HepG2 (cell line): Measurements from ENCODE around the gene RREB1. TPM values are rescaled to one million over a fixed set of nuclear protein-coding genes. Genes with fewer than 3 reads are reported as not detected.

Experiments used
- CBX1 ChIP-seq: IDR thresholded peaks from one replicate; pipeline ENCODE4 v1.6.1; 2016; ENCODE audit warnings: antibody characterized with exemption, low read depth
- CSRNP1 ChIP-seq: sonication (generic); formaldehyde crosslinking; IDR thresholded peaks from 2 replicates; pipeline ENCODE4 v1.8.1; 2023; ENCODE audit warnings: mild to moderate bottlenecking, missing genetic modification reagents
- ETV5 ChIP-seq: IDR thresholded peaks from 2 replicates; pipeline ENCODE4 v1.6.1; 2018; ENCODE audit warnings: missing biosample characterization, missing genetic modification reagents, inconsistent platforms, borderline replicate concordance
- FOXP4 ChIP-seq: sonication (generic); formaldehyde crosslinking; IDR thresholded peaks from 2 replicates; pipeline ENCODE4 v1.4.0; 2020; ENCODE audit warnings: missing genetic modification reagents
- GABPA ChIP-seq, 2 experiments: IDR thresholded peaks; 2 replicates each; pipeline ENCODE4 v1.6.1; 2011 to 2016; ENCODE audit warnings: low read depth in 2 of 2, low read length in 1 of 2, missing biosample characterization in 1 of 2, missing genetic modification characterization in 1 of 2
- HBP1 ChIP-seq: IDR thresholded peaks from 2 replicates; pipeline ENCODE4 v1.6.1; 2016; ENCODE audit warnings: low read depth, control low read depth
- HDAC1 ChIP-seq: sonication (generic); formaldehyde crosslinking; IDR thresholded peaks from 2 replicates; pipeline ENCODE4 v1.5.1; 2020; ENCODE audit warnings: mild to moderate bottlenecking, missing genetic modification reagents
- MED1 ChIP-seq: sonication (generic); formaldehyde crosslinking; IDR thresholded peaks from 2 replicates; pipeline ENCODE4 v1.4.0; 2020; ENCODE audit warnings: missing genetic modification reagents
- MXD3 ChIP-seq: IDR thresholded peaks from 2 replicates; pipeline ENCODE4 v1.6.1; 2016; ENCODE audit warnings: mild to moderate bottlenecking, missing biosample characterization, missing genetic modification reagents
- TBX2 ChIP-seq: sonication (generic); formaldehyde crosslinking; IDR thresholded peaks from 2 replicates; pipeline ENCODE4 v1.5.0; 2020; ENCODE audit warnings: missing genetic modification reagents, mild to moderate bottlenecking, borderline replicate concordance
- ZNF639 ChIP-seq: conservative IDR thresholded peaks from 2 replicates; pipeline ENCODE4 v1.6.1; 2018; ENCODE audit warnings: missing genetic modification reagents
- ZNF644 ChIP-seq: IDR thresholded peaks from 2 replicates; pipeline ENCODE4 v1.6.1; 2016; ENCODE audit warnings: low read depth
- ZNF687 ChIP-seq: sonication (generic); formaldehyde crosslinking; IDR thresholded peaks from 2 replicates; pipeline ENCODE4 v1.5.1; 2020; ENCODE audit warnings: mild to moderate bottlenecking, missing genetic modification reagents, moderate library complexity
- ZNF709 ChIP-seq: sonication (generic); formaldehyde crosslinking; IDR thresholded peaks from 2 replicates; pipeline ENCODE4 v1.5.0; 2020; ENCODE audit warnings: mild to moderate bottlenecking, missing genetic modification reagents
- polyA plus RNA-seq, 8 experiments: library from polyadenylated mRNA; depleted of rRNA in 3 of 8; stranded (reverse) in 7 of 8; unstranded in 1 of 8; fragments of >200 nt; fragmentation: Illumina TruSeq in 4 of 8; extraction: Trizol in 4 of 8; gene quantifications; 2 replicates each; pipeline versions ENCODE4 v1.2.1 to v1.2.3, GENCODE V29; 2011 to 2016; ENCODE audit warnings: low read depth in 4 of 8, missing spikeins in 1 of 8, mixed read lengths in 1 of 8; ENCODE audit not compliant: insufficient read depth in 1 of 8
- total RNA-seq, 5 experiments: library from RNA; depleted of rRNA; stranded (reverse); fragments of >200 nt; fragmentation: Illumina TruSeq; extraction: Trizol; gene quantifications; 2 replicates each; pipeline ENCODE4 v1.2.3, GENCODE V29; 2016; ENCODE audit warnings: low read depth in 1 of 5

RREB1 gene
- total and polyA plus RNA-seq, 2 of the 13 experiments (the other 11 are each of a cell fraction or from before 2014, with no cell fraction given) = 6.1 to 23.2 TPM

GRCh38 chr6:7200598-7201443 lies 93.1 kb downstream of the RREB1 start (continued):
- TF ChIP-seq ZNF687 (CRISPR knock-in tag) = peak; percentile 78; the same call in 1 of the 2 replicates
- no peak for TF ChIP-seq MXD3 (CRISPR knock-in tag)
- peak; percentile 90 for TF ChIP-seq MED1 (CRISPR knock-in tag)
- TF ChIP-seq ZNF639 (CRISPR knock-in tag) = no peak
- TF ChIP-seq HDAC1 (CRISPR knock-in tag) = no peak; the same call in 1 of the 2 replicates
- no peak for TF ChIP-seq CSRNP1 (CRISPR knock-in tag)
- TF ChIP-seq ZNF644 (CRISPR knock-in tag) = no peak
- TF ChIP-seq ETV5 (CRISPR knock-in tag) = peak; percentile 92
- 0 out of 2 replicates have a peak, but pooled peaks have one; percentile 8 for TF ChIP-seq GABPA (IDR thresholded peaks at IDR 0.05; ENCODE audit: low read depth, low read length)
- peak; percentile 18; the same call in 1 of the 2 replicates for TF ChIP-seq GABPA (CRISPR knock-in tag; IDR thresholded peaks at IDR 0.05; ENCODE audit: low read depth)
- TF ChIP-seq ZNF709 (CRISPR knock-in tag) = no peak
- no peak for TF ChIP-seq HBP1 (CRISPR knock-in tag)
- TF ChIP-seq CBX1 = no peak
- TF ChIP-seq TBX2 (CRISPR knock-in tag) = peak; percentile 48; the same call in 1 of the 2 replicates
- TF ChIP-seq FOXP4 (CRISPR knock-in tag) = peak; percentile 46; the same call in 1 of the 2 replicates
